Measurements from ENCODE around the gene PHC2.

PHC2 gene

GRCh38 chr1:33300673-33301072 lies 130.2 kb downstream of the PHC2 start:
- H3K9me3 ChIP-seq: no peaks in the 10 kb centered on the region
- H3K4me3 ChIP-seq: no peak overlapping the region
- intact Hi-C loops (cut with DNase I; ENCODE audit: low total_unique reads): loop anchor here (2.0 kb wide), 1 partner anchor 66 kb away; no protein-coding TSS in a partner anchor
- peak overlapping the region in 1 of 2 donors; percentile 43 for H3K27ac ChIP-seq
- TF ChIP-seq CTCF (IDR thresholded peaks at IDR 0.05): no peak
- peaks cover 18 to 49% (median 30%) of the 10 kb centered on the region in 3 donors for H3K36me3 ChIP-seq
- peak; percentile 79 to 82 for DNase-seq
- no peaks in the 10 kb centered on the region for H3K27me3 ChIP-seq
- peaks cover 0 to 25% (median 13%) of the 10 kb centered on the region in 4 donors for H3K4me1 ChIP-seq

DNA sequence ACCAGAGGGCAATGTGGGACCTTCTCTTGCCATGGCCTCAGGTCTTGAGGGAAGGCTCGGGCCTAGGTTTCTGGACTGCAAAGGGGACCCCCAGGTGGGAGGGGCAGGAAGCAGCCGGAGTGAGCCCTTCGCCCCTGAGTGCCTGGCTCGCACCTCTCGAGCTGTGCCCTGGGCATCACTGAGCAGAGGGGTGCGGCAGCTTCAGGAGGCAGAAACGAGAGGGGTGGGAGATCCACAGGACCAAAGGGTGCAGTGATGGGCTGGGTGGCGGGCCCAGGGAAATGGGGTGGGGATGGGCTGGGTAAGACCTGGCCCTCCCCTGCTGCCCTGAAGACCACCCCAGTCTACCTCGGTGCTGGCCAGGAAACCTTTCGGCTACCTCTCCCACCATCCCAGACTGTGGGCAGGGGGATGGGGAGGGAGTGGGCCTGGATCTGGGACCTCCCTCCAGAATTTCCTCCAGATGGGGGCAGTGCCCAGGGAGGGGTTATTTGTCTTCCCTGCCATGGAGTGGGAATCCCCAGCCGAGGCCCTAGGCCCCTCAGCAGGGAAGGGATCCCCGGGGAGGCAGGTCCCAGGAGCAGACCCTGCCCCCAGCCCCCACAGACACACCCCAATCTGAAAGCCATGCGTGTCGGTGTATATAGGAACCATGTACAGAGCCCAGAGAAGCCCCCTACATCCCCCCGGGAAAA lies 131.3 kb downstream of the PHC2 start:
- Histone ChIP-seq H3K27me3 (no peaks in the 10 kb centered on the region), H3K27ac (peak overlapping the region in 1 of 2 donors; percentile 25), H3K4me1 (peaks cover 0 to 32% (median 18%) of the 10 kb centered on the region in 4 donors), H3K36me3 (peaks cover 18 to 58% (median 37%) of the 10 kb centered on the region in 3 donors), H3K4me3 (no peak overlapping the region), H3K9me3 (no peaks in the 10 kb centered on the region)
- TF ChIP-seq CTCF (IDR thresholded peaks at IDR 0.05): no peak
- intact Hi-C loops (cut with DNase I; ENCODE audit: low total_unique reads): loop anchor here (2.0 to 5.0 kb wide), 3 partner anchors 37 to 168 kb away; no protein-coding TSS in a partner anchor
- peak; percentile 18 to 56 for DNase-seq

- Histone ChIP-seq H3K4me3 (no peak overlapping the region), H3K9me3 (no peaks in the 10 kb centered on the region), H3K36me3 (peaks cover 18 to 67% (median 46%) of the 10 kb centered on the region in 3 donors), H3K27ac (peak overlapping the region; percentile 35 to 48), H3K4me1 (peaks cover 0 to 32% (median 18%) of the 10 kb centered on the region in 4 donors), H3K27me3 (no peaks in the 10 kb centered on the region)
- DNase-seq: peak; percentile 74 to 83
- TF ChIP-seq CTCF (IDR thresholded peaks at IDR 0.05): peak; percentile 84 to 90
- intact Hi-C loops (cut with DNase I; ENCODE audit: low total_unique reads): loop anchor here (5.0 kb wide), 2 partner anchors 36 to 169 kb away; no protein-coding TSS in a partner anchor
Measured at GRCh38 chr1:33298623-33299277, 132.1 kb downstream of the PHC2 start.

- DNase-seq: peak; percentile 5 to 41
- Histone ChIP-seq H3K27ac (peak overlapping the region; percentile 35 to 48), H3K36me3 (peaks cover 18 to 66% (median 48%) of the 10 kb centered on the region in 3 donors), H3K4me3 (no peak overlapping the region), H3K9me3 (no peaks in the 10 kb centered on the region), H3K27me3 (no peaks in the 10 kb centered on the region), H3K4me1 (peaks cover 0 to 37% (median 19%) of the 10 kb centered on the region in 4 donors)
- intact Hi-C loops (cut with DNase I; ENCODE audit: low total_unique reads): loop anchor here (5.0 kb wide), 2 partner anchors 36 to 169 kb away; no protein-coding TSS in a partner anchor
- TF ChIP-seq CTCF (IDR thresholded peaks at IDR 0.05): no peak
Measured at GRCh38 chr1:33297911-33298622, 132.8 kb downstream of the PHC2 start.

- H3K36me3 ChIP-seq: peaks cover 13 to 70% (median 48%) of the 10 kb centered on the region in 3 donors
- DNase-seq: peak; percentile 15 to 42
- TF ChIP-seq CTCF (IDR thresholded peaks at IDR 0.05): no peak
- no peaks in the 10 kb centered on the region for H3K27me3 ChIP-seq
- H3K27ac ChIP-seq: no peak overlapping the region
- no peak overlapping the region for H3K4me3 ChIP-seq
- H3K9me3 ChIP-seq: no peaks in the 10 kb centered on the region
- H3K4me1 ChIP-seq: peaks cover 0 to 44% (median 19%) of the 10 kb centered on the region in 4 donors
- intact Hi-C loops (cut with DNase I; ENCODE audit: low total_unique reads): loop anchor here (1.0 to 5.0 kb wide), 3 partner anchors 35 to 170 kb away; no protein-coding TSS in a partner anchor
Measured at GRCh38 chr1:33296824-33297223, 134.1 kb downstream of the PHC2 start.
